NCI-H2196 (cell line): ENCODE results near the gene FAM53B.

ENCODE experiments used
- DNase-seq: peaks from one replicate; lab custom pipeline; 2025; ENCODE audit not compliant: unreplicated experiment; lab: John Stamatoyannopoulos, UW

Gene FAM53B

DNA sequence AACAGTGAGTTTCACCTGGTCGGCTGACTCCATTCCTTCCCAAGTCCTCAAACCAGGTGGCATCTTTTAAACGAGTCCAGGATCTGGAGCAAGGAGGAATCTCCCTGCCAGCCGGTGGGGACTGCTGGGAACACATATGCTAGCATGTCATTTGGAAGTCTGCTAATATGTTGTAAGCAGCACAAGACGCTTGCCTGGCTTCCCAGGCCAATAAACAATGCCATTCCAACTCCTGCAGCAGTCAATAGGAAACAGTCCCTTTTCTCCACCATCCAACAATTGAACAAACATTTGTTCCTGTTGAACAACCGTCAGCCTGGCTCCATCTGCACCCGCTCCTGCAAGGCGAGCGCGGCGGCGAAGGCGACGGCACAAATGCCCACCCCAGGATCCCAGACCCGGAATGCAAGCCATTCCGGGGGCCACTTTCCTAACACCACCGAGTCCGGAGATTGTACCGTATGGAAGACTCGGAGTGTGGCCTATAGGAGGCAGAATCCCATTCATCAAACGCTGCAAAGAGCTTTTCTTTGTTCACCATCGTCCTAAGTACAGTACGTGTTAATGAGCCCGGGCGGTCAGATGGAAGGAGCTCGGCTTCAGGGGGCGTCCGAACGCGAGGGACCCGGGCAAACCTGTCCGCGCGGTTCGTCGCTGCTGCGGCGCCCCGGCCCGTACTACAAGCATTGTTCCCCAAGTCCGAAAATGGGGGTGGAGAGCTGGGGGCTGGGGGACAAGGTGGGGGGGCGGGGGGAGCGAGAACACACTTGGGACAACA is 1.6 kb downstream of the FAM53B start:
- DNase-seq, result no peak

- no peak for DNase-seq
Observed at GRCh38 chr10:124741922-124742412, 2.2 kb downstream of the FAM53B start.

- DNase-seq, result peak; percentile 60
Observed at GRCh38 chr10:124741281-124741921, 2.8 kb downstream of the FAM53B start.

DNA sequence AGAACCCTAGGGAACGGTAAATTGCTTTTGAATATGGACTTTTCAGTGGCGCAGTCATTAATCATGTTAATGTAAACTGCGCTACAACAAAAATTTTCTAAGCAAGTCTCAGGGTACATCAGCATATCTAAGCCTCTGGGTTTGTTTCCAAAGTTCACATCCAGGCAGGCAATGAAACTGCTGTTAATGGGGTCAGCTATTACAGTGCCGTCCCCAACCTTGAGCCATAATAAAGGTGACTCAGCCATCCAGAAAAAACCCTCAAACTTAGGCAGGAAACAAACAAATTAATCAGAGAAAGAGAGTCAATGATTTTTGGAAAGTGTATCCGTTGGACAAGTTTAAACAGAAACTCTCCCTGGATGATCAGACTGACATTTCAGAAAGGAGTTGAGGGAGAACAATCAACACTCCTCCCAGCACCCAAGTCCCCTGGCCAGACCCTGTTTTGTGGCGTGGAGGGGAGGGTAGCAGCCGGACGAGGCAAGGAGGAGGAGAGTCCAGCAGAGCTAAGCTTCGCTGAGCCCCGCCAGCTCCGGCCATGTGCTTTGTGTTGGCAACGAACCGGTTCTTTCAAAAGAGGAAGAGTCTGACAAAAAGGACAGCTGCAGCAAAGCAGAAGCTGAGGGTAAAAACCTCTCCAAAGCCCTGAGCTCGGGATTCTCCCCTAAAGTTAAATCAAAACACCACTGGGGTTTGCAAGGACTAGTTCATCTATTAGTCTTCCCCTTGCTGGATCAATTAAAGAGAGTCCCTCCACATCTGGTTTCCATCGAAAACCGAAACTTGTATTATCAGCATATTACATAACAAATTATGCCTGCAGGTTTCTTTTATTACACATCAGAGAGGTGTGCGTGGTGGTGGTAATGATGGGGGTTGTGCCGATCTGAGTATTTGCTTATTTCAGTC is 3.6 kb downstream of the FAM53B start:
- DNase-seq, result no peak

- no peak for DNase-seq
Observed at GRCh38 chr10:124739986-124740368, 4.2 kb downstream of the FAM53B start.

- no peak for DNase-seq
Observed at GRCh38 chr10:124739119-124739921, 4.9 kb downstream of the FAM53B start.

DNA sequence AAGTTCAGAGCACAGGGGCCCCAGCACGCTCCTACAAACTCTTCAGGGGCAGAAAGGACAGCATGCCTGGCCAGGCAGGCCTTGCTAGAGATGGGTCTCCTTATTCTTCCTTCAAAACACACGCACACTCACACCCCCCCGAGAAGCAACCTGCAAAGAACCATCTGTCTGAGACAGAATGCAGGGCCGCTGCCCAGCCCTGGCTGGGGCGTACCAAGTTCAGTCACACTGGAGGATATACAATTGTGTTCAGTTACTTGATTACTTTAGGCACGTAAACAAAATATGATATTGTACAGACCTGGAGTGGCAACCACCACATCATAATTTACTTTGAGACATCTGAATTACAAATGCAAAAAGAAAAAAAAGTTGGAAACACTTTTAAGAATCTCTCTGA is 5.7 kb downstream of the FAM53B start:
- DNase-seq, result no peak

DNA sequence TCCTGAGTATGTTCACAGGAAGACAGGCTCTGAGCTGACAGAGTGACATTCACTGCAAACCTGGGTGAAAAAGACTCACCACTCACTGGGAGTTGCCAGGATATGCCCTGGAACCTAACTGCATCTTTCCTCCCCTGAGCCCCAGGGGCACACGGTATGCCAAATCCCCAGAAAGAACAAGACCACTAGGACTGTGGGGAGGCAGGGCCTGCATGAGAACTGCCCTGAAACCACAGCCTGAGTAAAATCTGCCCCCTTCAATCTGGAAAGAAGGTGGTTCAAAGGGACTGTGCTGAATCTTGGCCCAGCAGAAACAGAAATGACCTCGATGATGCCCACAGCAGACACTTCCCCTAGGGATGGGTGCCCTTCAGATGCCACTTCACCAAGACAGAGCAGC is 6.5 kb downstream of the FAM53B start:
- no peak for DNase-seq

GRCh38 chr10:124737221-124737620 is 7.0 kb downstream of the FAM53B start:
- DNase-seq, result no peak

DNA sequence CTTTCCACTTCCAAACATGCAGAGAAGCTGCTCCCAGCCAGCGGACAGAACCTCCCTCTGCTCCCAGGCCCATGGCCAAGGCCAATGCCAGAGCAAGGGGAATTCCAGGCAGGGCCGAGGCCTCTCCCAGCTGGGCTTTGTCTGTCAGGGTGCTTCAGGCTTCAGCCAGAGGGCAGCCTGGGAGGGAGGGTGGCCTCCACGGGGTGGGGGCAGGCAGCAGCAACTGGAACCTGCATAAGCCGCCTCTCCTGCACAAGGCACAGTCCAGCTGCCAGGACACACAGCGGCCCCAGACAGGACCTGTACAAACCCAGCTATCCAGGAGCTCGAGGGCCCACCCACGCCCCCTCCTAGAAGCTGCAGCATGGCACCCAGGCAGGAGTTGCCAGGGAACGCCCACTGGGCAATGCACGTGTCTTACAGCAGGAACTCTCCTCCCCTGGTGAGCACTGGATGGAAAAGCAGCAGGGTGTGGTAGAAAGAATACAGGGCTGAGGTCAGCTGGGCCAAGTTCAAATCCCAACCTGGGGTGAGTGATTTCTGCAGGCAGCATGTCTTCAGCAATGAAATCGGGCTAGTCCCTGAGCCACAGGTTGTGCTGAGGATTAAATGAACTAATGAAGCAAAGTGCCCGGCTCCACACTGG is 7.6 kb downstream of the FAM53B start:
- DNase-seq, result peak; percentile 77

DNA sequence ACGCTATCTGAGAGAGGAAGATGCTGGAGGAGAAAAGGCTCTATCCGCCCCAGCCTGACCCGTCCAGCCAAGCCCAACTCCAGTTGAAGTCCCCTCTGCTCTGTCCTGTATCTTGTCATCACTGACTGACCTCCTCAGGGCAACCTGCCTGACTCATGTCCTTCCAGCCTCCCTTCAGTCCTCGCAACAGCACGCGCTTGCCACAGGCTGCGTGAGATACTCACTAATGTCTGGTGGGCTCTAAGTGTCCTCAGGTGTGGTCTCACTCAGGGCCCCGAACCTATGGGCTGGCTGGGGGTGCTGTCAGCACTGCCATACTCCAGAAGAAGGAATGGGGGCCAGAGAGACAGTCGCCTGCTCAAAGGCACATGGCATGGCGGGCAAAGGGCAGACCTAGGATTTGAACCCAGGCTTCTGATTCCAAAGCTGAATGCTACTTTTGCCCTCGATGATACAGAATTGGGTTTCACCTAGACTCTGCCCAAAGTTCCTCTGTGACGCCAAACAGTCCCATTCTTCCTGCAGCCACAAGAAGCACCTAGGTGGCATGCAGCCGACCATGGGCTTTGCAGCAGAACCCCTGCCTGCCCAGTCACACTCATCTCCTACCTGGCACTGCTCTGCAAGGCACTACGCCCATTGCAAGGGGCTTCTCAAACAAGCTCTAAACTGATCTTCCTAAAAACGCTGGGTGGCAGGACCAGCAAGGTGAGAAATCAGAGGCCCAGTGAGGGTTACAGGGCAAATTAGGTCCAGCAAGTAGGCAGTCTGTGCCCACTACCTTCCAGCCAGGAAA is 8.5 kb downstream of the FAM53B start:
- no peak for DNase-seq

- DNase-seq, result no peak
Observed at GRCh38 chr10:124734311-124735166, 9.6 kb downstream of the FAM53B start.

- no peak for DNase-seq
Observed at GRCh38 chr10:124733571-124734245, 10.5 kb downstream of the FAM53B start.

DNA sequence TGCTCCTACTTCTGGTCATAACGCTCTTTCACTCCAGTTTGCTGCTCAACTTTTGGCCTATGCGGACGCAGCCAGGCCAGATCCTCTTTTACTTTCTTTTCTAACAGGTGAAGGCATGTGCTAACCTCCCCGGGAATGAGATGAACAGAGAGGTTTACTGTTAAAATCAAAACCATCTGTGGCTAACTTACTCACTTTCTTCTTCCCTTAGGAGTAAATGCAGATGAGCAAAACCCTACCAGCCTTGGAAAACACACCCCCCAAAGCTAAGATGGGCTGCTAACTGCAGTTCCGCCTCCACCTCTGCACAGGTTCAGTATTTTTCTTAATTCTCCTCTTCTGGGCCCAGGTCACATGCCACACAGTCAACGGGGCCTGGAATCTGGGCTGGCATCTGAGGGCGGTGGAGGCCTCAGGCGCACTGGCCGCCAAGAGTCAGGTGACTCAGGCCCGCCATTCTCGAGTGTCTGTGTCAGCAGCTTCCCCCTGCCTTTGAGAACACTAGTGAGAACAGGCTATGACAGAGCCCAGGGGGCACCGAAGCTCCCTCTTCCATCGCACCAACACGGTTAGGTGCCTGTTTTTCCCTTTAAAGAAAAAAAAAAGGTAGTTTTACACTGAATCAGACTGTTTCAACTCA is 11.1 kb downstream of the FAM53B start:
- DNase-seq, result no peak

DNA sequence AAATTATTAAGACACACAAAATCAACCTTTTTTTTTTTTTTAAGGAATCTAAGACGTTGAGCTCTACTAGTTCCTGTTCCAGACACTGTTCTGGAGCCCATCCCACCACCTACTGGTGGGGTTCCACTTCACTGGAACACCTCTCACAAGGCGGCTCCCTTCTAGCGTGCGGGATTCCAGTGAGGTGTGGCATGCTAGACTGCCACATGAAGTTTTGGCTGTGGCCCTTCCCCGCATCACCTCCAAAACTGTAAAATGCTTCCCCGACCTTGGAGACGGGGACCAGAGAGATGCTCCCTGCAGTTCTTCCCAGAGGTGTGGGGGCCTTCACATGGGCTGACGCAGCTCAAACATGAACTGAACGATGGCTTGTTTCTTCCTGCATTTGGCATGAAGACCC is 12.6 kb downstream of the FAM53B start:
- no peak for DNase-seq

GRCh38 chr10:124730790-124731189 is 13.4 kb downstream of the FAM53B start:
- no peak for DNase-seq
